Stimulated activated CD4-positive, alpha-beta T cell treated with anti-CD3 and anti-CD28 coated beads, TNF-alpha, amount 100 ng/mL, for 1 hour (primary cell): ENCODE data around the gene ARHGAP10.

Experiments
- DNase-seq, 3 donors: peaks; one replicate each; pipeline ENCODE4 v3.0.0-alpha.2; 2020; ENCODE audit warnings: low read depth in 3 of 3, low spot score in 1 of 3

The ARHGAP10 gene

GRCh38 chr4:148118179-148118578, 386.3 kb downstream of the ARHGAP10 start:
- no peak for DNase-seq

GRCh38 chr4:148118633-148119032, 386.7 kb downstream of the ARHGAP10 start:
- DNase-seq, result no peak

GRCh38 chr4:148120216-148120615, 388.3 kb downstream of the ARHGAP10 start:
- DNase-seq, result no peak
